ENCODE measurements around the gene BRWD1.

BRWD1 gene

DNA sequence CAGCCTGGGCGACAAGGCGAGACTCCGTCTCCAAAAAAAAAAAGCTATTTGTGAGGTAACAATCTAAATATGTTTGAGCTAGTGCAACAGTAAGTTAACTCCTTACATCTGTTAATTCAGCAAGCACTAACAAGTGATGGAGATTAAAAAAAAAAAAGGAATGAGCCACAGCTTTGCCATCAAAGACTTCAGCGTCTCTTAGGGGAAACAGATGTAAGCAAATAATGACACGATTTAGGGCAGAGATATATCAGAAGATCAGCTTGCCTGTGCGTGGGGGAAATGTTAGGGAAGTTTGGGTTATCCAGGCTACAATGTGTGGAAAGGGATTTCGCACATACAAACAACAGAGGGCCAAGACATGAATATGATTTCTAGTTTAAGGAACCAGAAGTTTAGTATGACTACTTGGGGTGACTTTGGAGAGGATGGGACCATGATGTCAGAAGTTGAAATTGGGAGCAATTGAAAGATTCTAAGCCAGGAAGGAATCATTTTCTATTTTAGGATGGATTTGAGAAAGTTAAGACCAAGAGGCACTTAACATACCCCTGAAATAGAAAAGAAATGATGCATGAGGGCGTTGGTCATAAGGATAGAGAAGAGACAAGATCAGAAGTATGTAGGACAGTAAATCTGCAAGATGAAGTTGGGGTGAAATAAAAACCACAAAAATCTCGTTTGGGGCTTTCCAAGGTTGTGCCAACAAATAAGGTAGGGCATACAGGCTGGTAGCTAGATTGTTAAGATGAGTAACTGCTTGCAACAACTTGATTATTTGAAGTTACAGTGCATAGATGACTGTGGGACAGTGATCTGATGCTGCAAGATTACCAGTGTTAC is 2.4 kb upstream of the BRWD1 start:
- no peaks in the 10 kb centered on the region for H3K27me3 ChIP-seq (ENCODE audit: insufficient read depth, low read length)
- H3K36me3 ChIP-seq (ENCODE audit: insufficient read depth, low read length) = peaks cover 2% of the 10 kb centered on the region; the same call in 1 of the 2 replicates
- H3K4me3 ChIP-seq (ENCODE audit: low read depth, low read length) = no peak overlapping the region
- peaks cover 6% of the 10 kb centered on the region for H3K4me1 ChIP-seq (ENCODE audit: control insufficient read depth, insufficient read depth, low read length, unreplicated experiment)
- H3K79me2 ChIP-seq (ENCODE audit: control insufficient read depth, insufficient read depth, low read length, unreplicated experiment) = peaks cover 9% of the 10 kb centered on the region
- no peak overlapping the region for H3K27ac ChIP-seq (ENCODE audit: low read depth, low read length)
- no peak overlapping the region for H2AFZ ChIP-seq (ENCODE audit: low read length, unreplicated experiment)

DNA sequence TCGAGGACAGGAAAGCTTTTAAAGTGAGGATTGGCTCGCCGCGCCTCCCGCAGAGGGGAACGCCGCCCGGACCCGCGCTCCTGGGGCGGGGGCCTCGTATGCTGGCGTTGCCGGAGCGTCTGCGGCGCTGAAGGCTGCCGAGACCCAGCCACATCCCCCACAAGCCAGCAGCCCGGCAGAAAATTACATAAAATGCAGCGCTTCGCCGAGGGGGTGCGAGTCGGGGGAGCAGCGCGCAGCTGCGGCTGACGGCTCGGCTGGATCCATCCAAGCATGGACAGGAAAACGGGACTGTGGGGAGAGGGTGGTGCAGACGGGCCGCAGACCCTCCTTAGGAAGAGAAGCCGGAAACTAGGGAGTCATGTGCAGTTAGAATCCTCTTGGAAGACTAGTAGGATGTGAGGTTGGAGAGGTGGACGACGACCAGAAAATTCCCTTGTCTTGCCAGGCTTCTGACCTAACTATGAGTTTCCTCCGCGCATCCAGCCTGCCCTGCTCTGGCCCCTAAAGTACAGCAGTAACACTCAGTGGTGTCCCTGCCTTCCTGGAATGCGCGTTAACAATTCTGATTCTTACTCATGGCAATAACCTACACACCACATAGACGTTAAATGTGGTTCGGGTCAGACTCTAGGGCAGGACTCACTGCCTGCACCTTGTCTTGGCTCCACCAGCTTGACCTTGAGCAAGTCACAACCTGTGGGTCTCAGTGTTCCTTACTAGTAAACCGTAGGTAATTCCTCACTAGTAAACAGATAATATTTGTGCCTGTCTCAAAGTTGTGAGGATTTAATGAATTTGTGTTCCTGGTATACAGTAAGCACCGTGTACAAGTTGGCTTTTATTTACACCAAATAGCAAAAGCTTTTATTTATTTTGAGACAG is 953 bp upstream of the BRWD1 start:
- Histone ChIP-seq H2AFZ (ENCODE audit: low read length, unreplicated experiment) (peak overlapping the region; percentile 79), H3K79me2 (ENCODE audit: control insufficient read depth, insufficient read depth, low read length, unreplicated experiment) (peaks cover 21% of the 10 kb centered on the region), H3K27ac (ENCODE audit: low read depth, low read length) (peak overlapping the region; percentile 92), H3K4me3 (ENCODE audit: low read depth, low read length) (peak overlapping the region; percentile 74), H3K36me3 (ENCODE audit: insufficient read depth, low read length) (peaks cover 5% of the 10 kb centered on the region), H3K4me1 (ENCODE audit: control insufficient read depth, insufficient read depth, low read length, unreplicated experiment) (peaks cover 6% of the 10 kb centered on the region), H3K27me3 (ENCODE audit: insufficient read depth, low read length) (no peaks in the 10 kb centered on the region)

GRCh38 chr21:39313042-39313570 is 326 bp downstream of the BRWD1 start:
- Histone ChIP-seq H3K4me1 (ENCODE audit: control insufficient read depth, insufficient read depth, low read length, unreplicated experiment) (peaks cover 6% of the 10 kb centered on the region), H3K4me3 (ENCODE audit: low read depth, low read length) (peak overlapping the region; percentile 74), H3K36me3 (ENCODE audit: insufficient read depth, low read length) (peaks cover 5% of the 10 kb centered on the region), H3K79me2 (ENCODE audit: control insufficient read depth, insufficient read depth, low read length, unreplicated experiment) (peaks cover 25% of the 10 kb centered on the region), H2AFZ (ENCODE audit: low read length, unreplicated experiment) (no peak overlapping the region), H3K27me3 (ENCODE audit: insufficient read depth, low read length) (no peaks in the 10 kb centered on the region), H3K27ac (ENCODE audit: low read depth, low read length) (peak overlapping the region; percentile 92)

DNA sequence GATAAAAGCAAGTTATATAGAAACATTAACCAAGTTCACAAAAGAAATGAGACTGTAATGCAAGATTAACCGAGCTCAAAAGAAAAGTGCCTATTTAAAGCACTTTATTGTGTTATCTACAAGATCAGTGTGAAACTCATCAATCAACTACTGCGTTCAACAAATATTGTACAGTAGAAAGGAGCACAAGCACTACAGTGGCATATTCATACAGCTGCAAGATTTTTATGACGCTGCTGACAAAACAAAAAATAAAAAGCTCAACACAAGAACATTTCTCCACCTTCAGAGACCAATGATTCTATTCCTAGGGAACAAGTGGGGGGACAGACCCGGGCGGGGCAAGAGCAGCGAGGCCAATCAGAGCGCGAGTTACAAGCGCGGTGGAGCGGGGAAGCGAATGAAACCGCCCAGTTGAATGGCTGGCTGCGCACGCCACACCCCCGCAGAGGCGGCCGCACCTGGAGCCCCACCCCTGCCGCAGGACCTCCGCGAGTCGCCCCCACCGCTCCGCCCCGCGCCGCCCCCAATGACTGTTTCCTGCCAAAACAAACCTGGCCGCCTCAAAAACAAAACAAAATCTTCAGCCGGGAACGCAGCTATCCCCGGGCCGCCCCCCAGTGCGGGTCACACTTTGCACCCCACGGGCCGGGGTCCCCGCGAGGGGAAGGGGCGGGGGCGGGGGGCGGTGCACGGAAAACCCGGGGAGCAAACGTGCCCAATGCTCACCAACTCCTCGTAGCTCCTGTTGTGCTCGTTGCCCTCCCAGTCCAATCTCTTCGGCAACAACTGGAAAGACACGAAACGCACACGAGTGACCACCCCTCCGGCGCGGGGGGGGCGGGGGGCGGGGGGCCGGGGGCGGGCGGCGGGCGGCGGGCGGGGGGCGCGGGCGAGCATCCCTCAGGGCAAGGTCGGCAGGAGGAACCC is 1.1 kb downstream of the BRWD1 start:
- Histone ChIP-seq H3K27me3 (ENCODE audit: insufficient read depth, low read length) (no peaks in the 10 kb centered on the region), H3K4me1 (ENCODE audit: control insufficient read depth, insufficient read depth, low read length, unreplicated experiment) (peaks cover 6% of the 10 kb centered on the region), H3K79me2 (ENCODE audit: control insufficient read depth, insufficient read depth, low read length, unreplicated experiment) (peaks cover 29% of the 10 kb centered on the region), H3K27ac (ENCODE audit: low read depth, low read length) (no peak overlapping the region), H3K36me3 (ENCODE audit: insufficient read depth, low read length) (peaks cover 5% of the 10 kb centered on the region), H2AFZ (ENCODE audit: low read length, unreplicated experiment) (no peak overlapping the region), H3K4me3 (ENCODE audit: low read depth, low read length) (peak overlapping the region; percentile 74)

DNA sequence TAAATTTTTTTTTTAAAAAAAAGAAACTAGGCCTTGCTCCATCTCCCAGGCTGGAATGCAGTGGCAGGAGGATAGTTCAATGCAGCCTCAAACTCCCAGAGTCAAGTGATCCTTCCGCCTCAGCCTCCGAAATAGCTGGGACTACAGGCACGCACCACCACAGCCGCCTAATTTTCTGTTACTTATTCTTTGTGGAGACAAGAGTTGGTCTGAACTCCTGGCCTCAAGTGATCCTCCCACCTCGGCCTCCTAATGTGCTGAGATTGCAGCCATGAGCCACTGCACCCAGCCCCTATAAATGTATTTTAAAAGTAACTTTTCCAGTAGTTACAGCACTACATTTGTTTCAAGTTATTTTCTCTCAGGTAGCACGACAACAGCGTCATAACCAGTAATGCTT is 2.3 kb downstream of the BRWD1 start:
- H3K79me2 ChIP-seq (ENCODE audit: control insufficient read depth, insufficient read depth, low read length, unreplicated experiment) = peaks cover 29% of the 10 kb centered on the region
- H3K27ac ChIP-seq (ENCODE audit: low read depth, low read length) = no peak overlapping the region
- peaks cover 5% of the 10 kb centered on the region for H3K36me3 ChIP-seq (ENCODE audit: insufficient read depth, low read length)
- no peaks in the 10 kb centered on the region for H3K27me3 ChIP-seq (ENCODE audit: insufficient read depth, low read length)
- H2AFZ ChIP-seq (ENCODE audit: low read length, unreplicated experiment) = no peak overlapping the region
- no peak overlapping the region for H3K4me3 ChIP-seq (ENCODE audit: low read depth, low read length)
- H3K4me1 ChIP-seq (ENCODE audit: control insufficient read depth, insufficient read depth, low read length, unreplicated experiment) = peaks cover 6% of the 10 kb centered on the region

DNA sequence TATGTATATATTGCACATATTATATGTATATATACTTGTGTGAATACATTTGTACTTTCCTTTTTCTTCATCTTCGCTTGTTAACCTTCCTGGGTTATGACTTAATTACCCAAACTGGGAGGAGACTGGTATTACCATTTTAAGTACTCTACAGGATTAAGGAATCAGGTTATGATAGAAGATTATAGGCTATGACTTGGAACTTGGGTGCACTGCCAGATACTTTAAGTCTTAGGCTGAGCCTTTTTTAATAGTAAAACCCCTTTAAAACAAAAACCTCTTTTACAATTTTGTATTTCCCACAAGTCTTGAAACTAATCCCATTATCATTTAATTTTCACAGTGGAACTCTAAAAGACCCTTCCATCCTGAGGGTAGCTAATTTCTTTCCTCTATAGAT is 6.0 kb downstream of the BRWD1 start:
- Histone ChIP-seq H3K27me3 (ENCODE audit: insufficient read depth, low read length) (no peaks in the 10 kb centered on the region), H2AFZ (ENCODE audit: low read length, unreplicated experiment) (no peak overlapping the region), H3K4me3 (ENCODE audit: low read depth, low read length) (no peak overlapping the region), H3K27ac (ENCODE audit: low read depth, low read length) (no peak overlapping the region), H3K79me2 (ENCODE audit: control insufficient read depth, insufficient read depth, low read length, unreplicated experiment) (peaks cover 28% of the 10 kb centered on the region), H3K4me1 (ENCODE audit: control insufficient read depth, insufficient read depth, low read length, unreplicated experiment) (peaks cover 6% of the 10 kb centered on the region), H3K36me3 (ENCODE audit: insufficient read depth, low read length) (peaks cover 9% of the 10 kb centered on the region)

DNA sequence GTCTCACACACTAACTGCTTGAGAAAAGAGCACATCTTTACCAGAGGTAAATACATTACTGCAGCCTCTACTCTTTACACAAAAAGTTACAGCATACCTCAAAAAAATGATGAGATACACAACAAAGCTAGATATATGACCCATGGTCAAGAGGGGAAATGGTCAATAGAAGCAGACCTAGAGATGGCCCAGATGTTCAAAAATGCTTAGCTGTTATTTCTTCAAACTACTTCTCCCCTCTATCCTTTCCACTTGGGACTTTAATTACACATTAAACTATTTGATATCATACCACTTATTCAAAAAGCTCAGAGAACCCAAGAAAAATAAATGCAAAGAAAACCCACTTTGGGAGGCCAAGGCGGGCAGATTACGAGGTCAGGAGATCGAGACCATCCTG is 12.8 kb downstream of the BRWD1 start:
- Histone ChIP-seq H3K4me1 (ENCODE audit: control insufficient read depth, insufficient read depth, low read length, unreplicated experiment) (no peaks in the 10 kb centered on the region), H3K4me3 (ENCODE audit: low read depth, low read length) (no peak overlapping the region), H3K36me3 (ENCODE audit: insufficient read depth, low read length) (peaks cover 42% of the 10 kb centered on the region), H3K79me2 (ENCODE audit: control insufficient read depth, insufficient read depth, low read length, unreplicated experiment) (peaks cover 30% of the 10 kb centered on the region), H3K27me3 (ENCODE audit: insufficient read depth, low read length) (no peaks in the 10 kb centered on the region), H2AFZ (ENCODE audit: low read length, unreplicated experiment) (no peak overlapping the region), H3K27ac (ENCODE audit: low read depth, low read length) (no peak overlapping the region)

GRCh38 chr21:39296891-39297290 is 16.5 kb downstream of the BRWD1 start:
- Histone ChIP-seq H3K27me3 (ENCODE audit: insufficient read depth, low read length) (no peaks in the 10 kb centered on the region), H3K4me1 (ENCODE audit: control insufficient read depth, insufficient read depth, low read length, unreplicated experiment) (no peaks in the 10 kb centered on the region), H3K79me2 (ENCODE audit: control insufficient read depth, insufficient read depth, low read length, unreplicated experiment) (peaks cover 28% of the 10 kb centered on the region), H2AFZ (ENCODE audit: low read length, unreplicated experiment) (no peak overlapping the region), H3K4me3 (ENCODE audit: low read depth, low read length) (no peak overlapping the region), H3K36me3 (ENCODE audit: insufficient read depth, low read length) (peaks cover 63% of the 10 kb centered on the region), H3K27ac (ENCODE audit: low read depth, low read length) (no peak overlapping the region)

DNA sequence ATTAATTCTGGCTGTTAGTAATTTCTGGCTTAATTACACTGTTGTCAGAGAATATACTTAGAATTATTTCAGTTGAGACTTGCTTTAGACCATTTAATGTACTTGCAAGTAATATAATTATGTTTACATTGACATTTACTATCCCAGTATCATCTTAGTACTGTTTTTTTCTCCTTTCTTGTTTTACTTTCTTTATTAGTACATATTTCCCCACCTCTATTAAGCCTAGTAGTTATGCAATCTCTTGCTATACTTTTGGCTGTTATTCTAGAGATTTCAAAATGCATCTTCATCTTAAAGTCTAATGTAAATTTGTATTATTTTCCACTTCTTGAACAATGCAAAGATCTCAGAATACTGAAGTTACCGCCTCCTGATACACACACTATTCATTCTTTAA is 24.4 kb downstream of the BRWD1 start:
- no peaks in the 10 kb centered on the region for H3K27me3 ChIP-seq (ENCODE audit: insufficient read depth, low read length)
- H3K4me1 ChIP-seq (ENCODE audit: control insufficient read depth, insufficient read depth, low read length, unreplicated experiment) = no peaks in the 10 kb centered on the region
- H3K36me3 ChIP-seq (ENCODE audit: insufficient read depth, low read length) = peaks cover 54% of the 10 kb centered on the region
- H3K79me2 ChIP-seq (ENCODE audit: control insufficient read depth, insufficient read depth, low read length, unreplicated experiment) = peaks cover 6% of the 10 kb centered on the region
- H3K4me3 ChIP-seq (ENCODE audit: low read depth, low read length) = no peak overlapping the region
- no peak overlapping the region for H2AFZ ChIP-seq (ENCODE audit: low read length, unreplicated experiment)
- H3K27ac ChIP-seq (ENCODE audit: low read depth, low read length) = no peak overlapping the region

DNA sequence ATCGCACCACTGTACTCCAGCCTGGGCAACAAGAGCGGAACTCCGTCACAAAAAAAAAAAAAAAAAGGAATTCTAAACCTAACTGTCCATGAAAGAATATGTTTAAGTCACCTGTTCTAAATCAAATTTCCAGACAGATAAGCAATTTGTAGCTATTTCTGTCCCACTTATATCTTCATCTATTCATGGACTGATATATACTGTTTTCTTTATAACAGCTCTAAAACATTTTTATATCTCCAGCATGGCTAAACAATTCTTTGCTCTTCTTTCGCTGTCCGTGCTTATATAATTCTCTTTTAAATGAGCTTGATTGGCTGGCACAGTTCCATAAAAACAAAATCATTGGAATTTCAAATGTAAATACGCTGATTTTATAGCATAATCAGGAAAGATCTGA is 30.5 kb downstream of the BRWD1 start:
- Histone ChIP-seq H3K79me2 (ENCODE audit: control insufficient read depth, insufficient read depth, low read length, unreplicated experiment) (no peaks in the 10 kb centered on the region), H3K36me3 (ENCODE audit: insufficient read depth, low read length) (peaks cover 15% of the 10 kb centered on the region), H3K4me3 (ENCODE audit: low read depth, low read length) (no peak overlapping the region)

More for the DNA sequence above, 30.5 kb downstream of the BRWD1 start:
- Histone ChIP-seq H2AFZ (ENCODE audit: low read length, unreplicated experiment) (no peak overlapping the region), H3K4me1 (ENCODE audit: control insufficient read depth, insufficient read depth, low read length, unreplicated experiment) (no peaks in the 10 kb centered on the region), H3K27ac (ENCODE audit: low read depth, low read length) (no peak overlapping the region), H3K27me3 (ENCODE audit: insufficient read depth, low read length) (no peaks in the 10 kb centered on the region)

Data from ACC112 (cell line).